ENCODE measurements around the gene DGKD. TPM values are rescaled to one million over a fixed set of nuclear protein-coding genes. Genes with fewer than 3 reads are reported as not detected.

DGKD gene
- total and polyA plus RNA-seq, 10 of the 15 experiments (the other 5 are each of a cell fraction or from before 2014, with no cell fraction given) = 2.7 to 81.9 (median 27.0) TPM

DNA sequence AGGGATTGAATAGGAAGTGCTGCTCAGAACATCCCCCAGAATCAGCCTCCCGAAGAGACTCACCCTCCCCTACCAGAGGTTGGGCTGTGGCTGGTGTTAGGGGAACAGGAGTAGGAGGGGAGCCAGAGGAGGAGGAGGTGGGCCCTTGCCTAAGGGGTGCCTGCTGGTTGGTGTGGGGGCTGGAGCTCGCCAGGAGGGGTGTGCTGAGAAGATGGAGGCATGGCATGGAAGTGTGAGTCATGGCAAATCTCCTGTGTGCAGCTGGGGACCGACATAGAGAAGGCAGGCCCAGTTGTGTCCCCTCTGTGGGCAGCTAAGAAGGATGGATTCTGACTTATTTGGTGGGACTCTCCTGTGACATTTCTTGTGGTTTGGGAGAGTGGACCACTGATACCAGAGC is 73.7 kb downstream of the DGKD start:
- Histone ChIP-seq H3K4me2 (ENCODE audit: control insufficient read depth, insufficient read depth) (no peak overlapping the region), H3K27me3 (replicated peaks in 1 of 2; ENCODE audit: control insufficient read depth in 2 of 2, insufficient read depth in 2 of 2, low read length in 1 of 2) (no peaks in the 10 kb centered on the region), H3K9ac (ENCODE audit: control insufficient read depth, insufficient read depth, low read length) (no peak overlapping the region), H2AFZ (ENCODE audit: control insufficient read depth, low read depth, low read length) (no peak overlapping the region), H3K36me3 (ENCODE audit: control insufficient read depth in 2 of 2, insufficient read depth in 2 of 2, low read length in 1 of 2) (peaks cover 1 to 17% of the 10 kb centered on the region in 2 experiments; a peak in 3 of 4 replicates), H3K27ac (ENCODE audit: control insufficient read depth, insufficient read depth) (no peak overlapping the region), H3K4me3 (no peak overlapping the region), H3K79me2 (ENCODE audit: control insufficient read depth, insufficient read depth, low read length) (peaks cover 29% of the 10 kb centered on the region), H3K9me3 (replicated peaks; ENCODE audit: control insufficient read depth, insufficient read depth, low read length) (peaks cover 6% of the 10 kb centered on the region), H4K20me1 (ENCODE audit: control insufficient read depth, insufficient read depth) (no peaks in the 10 kb centered on the region), H3K4me1 (ENCODE audit: control insufficient read depth, insufficient read depth, low read length) (no peaks in the 10 kb centered on the region)
- no TSS peak for BruUV-seq (replicated peaks)
- POLR2A ChIA-PET = no interaction called here
- ATAC-seq = no peak
- RAD21 ChIA-PET (ENCODE audit: unreplicated experiment) = no interaction called here
- FAIRE-seq = no peak
- SMC1A ChIA-PET (ENCODE audit: uncharacterized antibody, unreplicated experiment) = interaction anchor here (2.2 kb wide), 1 partner anchor 9 kb away, joined by 10 read pairs; no protein-coding TSS in a partner anchor
- 79% methylated on average over 3 of the region's 3 CpGs for WGBS (ENCODE audit: insufficient coverage, insufficient replicate concordance, low lambda C conversion rate, missing lambda C conversion rate)
- TF ChIP-seq BHLHE40 (IDR thresholded peaks at IDR 0.05; ENCODE audit: borderline replicate concordance in 1 of 2, low read depth in 2 of 2, low read length in 1 of 2) = no peak
- in situ Hi-C loops (cut with MboI) = no loop called here
- intact Hi-C loops (cut with micrococcal nuclease; ENCODE audit: unreplicated experiment) = no loop called here
- CTCF ChIA-PET = interaction anchor here (1.0 to 15.3 kb wide), 2 partner anchors 15 to 24 kb away, joined by 7 to 135 read pairs; no protein-coding TSS in a partner anchor
- DNase-seq (ENCODE audit: low read depth, low spot score) = no peak

DNA sequence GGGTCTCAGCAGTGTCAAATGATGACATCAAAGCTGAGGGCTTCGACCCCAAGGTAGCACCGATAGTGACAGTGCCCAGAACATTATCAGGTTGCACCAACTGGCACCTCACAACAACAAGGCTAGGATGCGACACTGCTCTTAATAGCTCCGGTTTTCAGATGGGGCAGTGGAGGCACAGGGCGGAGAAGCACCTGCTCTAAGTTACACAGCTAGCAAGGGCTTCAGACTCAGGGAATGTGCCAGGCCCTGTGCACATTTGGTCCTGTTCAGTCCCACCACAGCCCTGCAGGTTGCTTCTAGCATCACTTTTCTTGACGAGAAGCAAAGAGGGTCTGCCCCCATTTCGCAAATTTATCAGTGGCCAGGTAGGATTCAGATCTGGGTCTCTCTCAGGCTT is 74.1 kb downstream of the DGKD start:
- peaks cover 6% of the 10 kb centered on the region for H3K9me3 ChIP-seq (replicated peaks; ENCODE audit: control insufficient read depth, insufficient read depth, low read length)
- ChIA-PET RAD21 (ENCODE audit: unreplicated experiment) (no interaction called here), CTCF (interaction anchor here (1.0 to 15.3 kb wide), 3 partner anchors 10 to 24 kb away, joined by 3 to 135 read pairs (median 7); no protein-coding TSS in a partner anchor), SMC1A (ENCODE audit: uncharacterized antibody, unreplicated experiment) (interaction anchor here (2.2 kb wide), 1 partner anchor 9 kb away, joined by 10 read pairs; no protein-coding TSS in a partner anchor), POLR2A (no interaction called here)
- DNase-seq (ENCODE audit: low read depth, low spot score) (no peak), FAIRE-seq (no peak), ATAC-seq (no peak)
- no peak for TF ChIP-seq RB1 (IDR thresholded peaks at IDR 0.05; ENCODE audit: borderline replicate concordance)
- TF ChIP-seq SMAD5 (IDR thresholded peaks at IDR 0.05; ENCODE audit: low read depth) = no peak
- no peak for TF ChIP-seq RUNX3 (IDR thresholded peaks at IDR 0.05; ENCODE audit: low read length)
- H4K20me1 ChIP-seq (ENCODE audit: control insufficient read depth, insufficient read depth) = no peaks in the 10 kb centered on the region
- no peak overlapping the region for H3K4me3 ChIP-seq
- intact Hi-C loops (cut with micrococcal nuclease; ENCODE audit: unreplicated experiment) = no loop called here
- H2AFZ ChIP-seq (ENCODE audit: control insufficient read depth, low read depth, low read length) = no peak overlapping the region
- H3K27ac ChIP-seq (ENCODE audit: control insufficient read depth, insufficient read depth) = no peak overlapping the region
- H3K27me3 ChIP-seq (replicated peaks in 1 of 2; ENCODE audit: control insufficient read depth in 2 of 2, insufficient read depth in 2 of 2, low read length in 1 of 2) = no peaks in the 10 kb centered on the region
- peaks cover 25% of the 10 kb centered on the region for H3K79me2 ChIP-seq (ENCODE audit: control insufficient read depth, insufficient read depth, low read length)
- H3K36me3 ChIP-seq (ENCODE audit: control insufficient read depth in 2 of 2, insufficient read depth in 2 of 2, low read length in 1 of 2) = peaks cover 1 to 13% of the 10 kb centered on the region in 2 experiments; a peak in 3 of 4 replicates
- BruUV-seq (replicated peaks) = no TSS peak
- H3K4me1 ChIP-seq (ENCODE audit: control insufficient read depth, insufficient read depth, low read length) = no peaks in the 10 kb centered on the region
- 92% methylated on average over 7 of the region's 7 CpGs for WGBS (ENCODE audit: insufficient coverage, insufficient replicate concordance, low lambda C conversion rate, missing lambda C conversion rate)
- no peak overlapping the region for H3K9ac ChIP-seq (ENCODE audit: control insufficient read depth, insufficient read depth, low read length)
- in situ Hi-C loops (cut with MboI) = no loop called here
- H3K4me2 ChIP-seq (ENCODE audit: control insufficient read depth, insufficient read depth) = no peak overlapping the region
